HG02763 (cell line): ENCODE results near the gene ID2.

Experiments used
- ATAC-seq: cut with Tn5 transposase; IDR thresholded peaks from one replicate; pipeline ENCODE4 v1.9.1; 2021; ENCODE audit warnings: mild to moderate bottlenecking, moderate library complexity; ENCODE audit not compliant: unreplicated experiment

ID2 gene

GRCh38 chr2:8646731-8647461, 35.0 kb upstream of the ID2 start:
- no peak for ATAC-seq

- ATAC-seq = no peak
Measured at GRCh38 chr2:8647462-8647857, 34.4 kb upstream of the ID2 start.

GRCh38 chr2:8648441-8649213, 33.2 kb upstream of the ID2 start:
- ATAC-seq = no peak

GRCh38 chr2:8649718-8650117, 32.1 kb upstream of the ID2 start:
- no peak for ATAC-seq

- ATAC-seq = no peak
Measured at GRCh38 chr2:8650256-8650655, 31.6 kb upstream of the ID2 start.

GRCh38 chr2:8652774-8653426, 29.0 kb upstream of the ID2 start:
- no peak for ATAC-seq

GRCh38 chr2:8653485-8653884, 28.4 kb upstream of the ID2 start:
- ATAC-seq = no peak

GRCh38 chr2:8654041-8654440, 27.8 kb upstream of the ID2 start:
- ATAC-seq = no peak

GRCh38 chr2:8654483-8654882, 27.4 kb upstream of the ID2 start:
- ATAC-seq = no peak

GRCh38 chr2:8656160-8656641, 25.7 kb upstream of the ID2 start:
- no peak for ATAC-seq

- ATAC-seq = no peak
Measured at GRCh38 chr2:8656811-8657210, 25.0 kb upstream of the ID2 start.

- no peak for ATAC-seq
Measured at GRCh38 chr2:8657423-8658062, 24.3 kb upstream of the ID2 start.

- no peak for ATAC-seq
Measured at GRCh38 chr2:8658064-8658862, 23.6 kb upstream of the ID2 start.

GRCh38 chr2:8659092-8659734, 22.6 kb upstream of the ID2 start:
- no peak for ATAC-seq

GRCh38 chr2:8659735-8660492, 21.9 kb upstream of the ID2 start:
- ATAC-seq = no peak

- no peak for ATAC-seq
Measured at GRCh38 chr2:8661235-8661634, 20.6 kb upstream of the ID2 start.

- ATAC-seq = no peak
Measured at GRCh38 chr2:8661736-8662135, 20.1 kb upstream of the ID2 start.

GRCh38 chr2:8662239-8662879, 19.5 kb upstream of the ID2 start:
- ATAC-seq = no peak

GRCh38 chr2:8663997-8664396, 17.9 kb upstream of the ID2 start:
- no peak for ATAC-seq
